HTERT RPE-1 (cell line): ENCODE measurements around the gene LRRC47.

Experiments used
- in situ Hi-C: fragments of 300-500 bp; cut with MboI; formaldehyde crosslinking; loops from 4 replicates; pipeline ENCODE4 v1.14.3; 2020; ENCODE audit warnings: low sequenced_read_pairs

Gene LRRC47

GRCh38 chr1:3735027-3735681 lies 61.1 kb downstream of the LRRC47 start:
- in situ Hi-C loops: no loop called here

DNA sequence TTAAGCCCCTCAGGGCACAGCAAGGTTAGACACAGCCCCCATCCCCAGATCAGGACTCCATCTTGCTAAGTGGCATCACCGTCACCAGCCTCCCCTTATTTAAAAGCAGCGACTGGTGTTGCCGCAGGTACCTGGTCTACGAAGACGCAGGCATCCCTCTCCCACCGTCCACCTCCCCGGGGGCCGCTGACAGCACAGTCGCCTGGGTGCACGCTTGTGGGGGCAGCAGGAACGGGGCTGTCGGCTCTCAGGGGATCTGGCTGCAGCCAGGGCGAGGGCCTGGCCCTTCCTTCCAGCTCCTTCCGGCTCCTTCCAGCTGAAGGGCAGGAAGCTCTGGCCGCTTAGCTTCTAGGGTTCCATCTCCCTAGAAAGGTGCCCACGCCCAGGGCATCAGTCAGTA lies 61.7 kb downstream of the LRRC47 start:
- in situ Hi-C loops: no loop called here

GRCh38 chr1:3733883-3734589 lies 62.3 kb downstream of the LRRC47 start:
- in situ Hi-C loops: no loop called here

DNA sequence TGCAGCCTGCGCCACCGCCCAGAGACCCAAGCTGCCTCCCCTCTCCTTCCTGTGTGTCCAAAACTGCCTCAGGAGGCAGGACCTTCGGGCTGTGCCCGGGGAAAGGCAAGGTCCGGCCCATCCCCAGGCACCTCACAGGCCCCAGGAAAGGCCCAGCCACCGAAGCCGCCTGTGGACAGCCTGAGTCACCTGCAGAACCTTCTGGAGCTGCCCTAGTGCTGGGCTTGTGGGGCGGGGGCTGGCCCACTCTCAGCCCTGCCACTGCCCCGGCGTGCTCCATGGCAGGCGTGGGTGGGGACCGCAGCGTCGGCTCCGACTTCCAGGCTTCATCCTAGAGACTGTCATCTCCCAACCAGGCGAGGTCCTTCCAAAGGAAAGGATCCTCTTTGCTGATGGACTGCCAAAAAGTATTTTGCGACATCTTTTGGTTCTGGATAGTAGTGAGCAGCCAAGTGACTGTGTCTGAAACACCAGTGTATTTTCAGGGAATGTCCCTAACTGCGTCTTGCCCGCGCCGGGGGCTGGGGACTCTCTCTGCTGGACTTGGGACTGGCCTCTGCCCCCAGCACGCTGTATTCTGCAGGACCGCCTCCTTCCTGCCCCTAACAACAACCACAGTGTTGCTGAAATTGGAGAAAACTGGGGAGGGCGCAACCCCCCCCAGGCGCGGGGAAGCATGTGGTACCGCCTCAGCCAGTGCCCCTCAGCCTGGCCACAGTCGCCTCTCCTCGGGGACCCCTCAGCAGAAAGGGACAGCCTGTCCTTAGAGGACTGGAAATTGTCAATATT lies 63.0 kb downstream of the LRRC47 start:
- in situ Hi-C loops: no loop called here

DNA sequence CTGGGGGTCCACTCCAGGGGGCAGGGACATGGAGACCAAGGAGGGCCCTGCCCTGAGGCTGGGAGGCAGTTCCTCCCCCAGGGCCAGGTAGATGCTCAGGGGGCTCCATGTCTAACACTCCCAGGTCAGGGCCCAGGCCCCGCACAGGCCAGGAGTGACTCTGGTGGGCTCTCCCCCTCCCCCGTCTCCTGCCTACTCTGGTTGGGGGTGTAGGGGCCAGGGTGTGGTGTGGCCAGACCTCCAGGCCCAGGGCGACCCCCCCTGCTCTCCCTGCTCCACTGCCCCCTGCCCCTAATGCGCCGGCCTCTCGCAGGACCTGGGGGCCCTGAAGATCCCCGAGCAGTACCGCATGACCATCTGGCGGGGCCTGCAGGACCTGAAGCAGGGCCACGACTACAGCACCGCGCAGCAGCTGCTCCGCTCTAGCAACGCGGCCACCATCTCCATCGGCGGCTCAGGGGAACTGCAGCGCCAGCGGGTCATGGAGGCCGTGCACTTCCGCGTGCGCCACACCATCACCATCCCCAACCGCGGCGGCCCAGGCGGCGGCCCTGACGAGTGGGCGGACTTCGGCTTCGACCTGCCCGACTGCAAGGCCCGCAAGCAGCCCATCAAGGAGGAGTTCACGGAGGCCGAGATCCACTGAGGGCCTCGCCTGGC lies 63.7 kb downstream of the LRRC47 start:
- in situ Hi-C loops: no loop called here

DNA sequence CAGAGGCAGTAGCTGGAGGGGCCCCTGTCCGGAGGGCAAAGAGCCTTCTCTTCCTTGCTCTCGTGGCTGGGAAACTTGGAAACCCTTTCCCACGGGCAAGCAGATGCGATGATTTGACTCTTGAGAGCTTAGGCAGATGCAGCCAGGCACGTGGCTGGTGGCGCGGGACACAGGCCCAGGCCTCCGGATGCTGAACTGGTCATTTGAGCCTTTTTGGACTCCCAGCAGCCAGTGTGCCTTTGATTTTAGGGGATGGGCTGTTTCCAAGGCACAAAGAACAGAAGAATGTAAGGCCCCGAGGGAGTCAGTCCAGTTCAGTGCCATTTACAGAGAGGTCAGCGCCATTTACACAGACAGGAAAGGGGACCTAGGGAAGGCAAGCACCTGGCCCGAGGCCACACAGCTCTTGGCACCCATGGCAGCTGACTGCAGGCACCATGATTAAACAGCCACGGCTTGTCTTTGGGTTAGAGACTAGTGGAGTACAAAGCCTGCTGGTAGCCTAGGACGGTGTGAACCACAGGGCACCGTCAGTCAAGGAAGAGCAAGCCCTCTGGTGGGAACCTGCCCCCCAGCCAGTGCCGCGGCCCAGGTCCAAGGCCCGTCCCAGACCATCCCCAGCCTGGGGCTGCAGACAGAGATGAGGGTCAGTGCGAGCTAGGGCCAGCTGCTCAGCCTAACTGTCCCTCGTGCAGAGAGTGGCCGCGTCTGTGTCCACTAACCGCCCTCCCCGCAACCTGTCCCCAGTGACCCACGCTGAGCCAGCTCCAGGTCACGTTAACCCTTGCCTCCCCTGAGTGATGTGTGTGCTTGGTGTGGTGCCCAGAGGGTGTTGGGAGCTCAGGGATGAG lies 64.5 kb downstream of the LRRC47 start:
- in situ Hi-C loops: no loop called here

- in situ Hi-C loops: no loop called here
Observed at GRCh38 chr1:3730543-3731247, 65.6 kb downstream of the LRRC47 start.

DNA sequence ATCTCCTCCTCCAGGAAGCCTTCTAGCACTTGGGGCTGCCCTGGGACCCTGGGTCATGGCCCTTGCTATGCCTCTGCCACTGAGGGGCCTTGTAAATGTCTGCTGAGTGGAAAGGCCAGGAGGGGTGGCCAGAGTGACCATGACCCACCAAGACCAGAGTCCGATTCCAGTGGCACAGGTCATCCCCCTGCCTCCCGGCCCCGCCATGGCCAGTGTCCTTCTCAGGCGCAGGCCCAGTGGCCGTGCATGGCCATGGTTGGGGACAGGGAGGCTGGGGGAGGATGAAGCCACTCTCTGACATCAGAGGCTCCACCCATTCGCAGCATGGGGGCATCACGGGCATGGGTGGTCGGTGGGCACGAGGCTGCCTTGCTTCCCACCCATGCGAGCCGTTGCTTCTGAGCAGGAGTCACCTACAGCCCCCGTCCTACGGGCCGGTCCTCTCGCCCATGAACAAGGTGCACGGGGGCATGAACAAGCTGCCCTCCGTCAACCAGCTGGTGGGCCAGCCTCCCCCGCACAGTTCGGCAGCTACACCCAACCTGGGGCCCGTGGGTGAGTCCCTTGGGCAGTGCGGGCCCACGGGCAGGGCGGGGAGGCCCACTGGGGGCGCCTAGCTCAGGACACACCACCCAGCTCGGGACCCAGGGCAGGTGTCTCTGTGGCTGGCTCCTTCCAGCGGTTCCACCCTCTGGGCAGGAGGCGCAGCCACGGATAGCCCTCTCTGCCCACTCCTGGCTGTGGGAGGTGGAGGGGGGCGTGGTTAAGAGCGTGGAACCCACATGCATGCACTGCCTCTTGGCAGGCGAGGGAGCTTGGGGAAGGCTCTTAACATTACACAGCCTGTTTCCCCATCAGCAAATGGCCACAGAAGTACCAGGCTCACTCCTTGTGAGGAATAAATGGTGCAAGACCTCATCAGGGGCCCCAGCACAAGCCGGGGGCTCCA lies 66.4 kb downstream of the LRRC47 start:
- in situ Hi-C loops: no loop called here
